ENCODE measurements around the gene NDRG4.

DNA sequence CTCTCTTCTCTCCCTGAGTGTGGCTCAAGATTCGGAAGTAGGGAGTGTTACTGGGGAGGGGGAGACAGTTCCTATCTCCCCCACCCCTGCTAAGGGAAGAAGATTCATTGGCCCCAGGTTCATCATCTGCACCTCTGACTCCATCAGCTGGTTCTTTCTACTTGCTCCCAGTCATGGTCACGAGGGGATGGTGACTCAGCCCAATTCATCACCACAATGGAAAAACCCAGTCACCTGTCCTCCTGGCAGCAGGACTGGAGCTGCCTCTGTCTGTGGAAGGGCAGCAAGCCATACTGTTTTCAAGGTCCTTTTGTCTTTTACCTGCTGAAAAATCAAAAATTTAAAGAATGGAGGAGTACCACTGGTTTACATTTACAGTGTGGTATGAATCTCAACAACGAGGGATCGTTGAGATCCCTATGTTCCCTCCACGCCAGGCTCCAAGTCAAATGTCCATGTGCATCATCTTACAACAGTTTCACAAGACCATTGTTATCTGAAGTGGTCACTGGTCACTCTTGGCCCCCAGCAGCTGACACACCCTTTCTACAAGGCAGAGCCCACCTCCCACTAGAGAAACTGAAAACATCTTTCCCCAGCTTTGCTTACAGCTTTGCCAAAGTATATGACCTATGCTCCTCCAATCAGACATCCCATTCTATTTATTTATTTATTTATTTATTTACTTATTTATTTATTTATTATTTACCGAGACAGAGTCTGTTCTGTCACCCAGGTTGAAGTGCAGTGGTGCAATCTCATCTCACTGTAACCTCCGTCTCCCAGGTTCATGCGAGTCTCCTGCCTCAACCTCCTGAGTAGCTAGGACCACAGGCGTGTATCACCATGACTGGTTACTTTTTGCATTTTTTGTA lies 40.4 kb upstream of the NDRG4 start:
- TF ChIP-seq, protein P1, sequence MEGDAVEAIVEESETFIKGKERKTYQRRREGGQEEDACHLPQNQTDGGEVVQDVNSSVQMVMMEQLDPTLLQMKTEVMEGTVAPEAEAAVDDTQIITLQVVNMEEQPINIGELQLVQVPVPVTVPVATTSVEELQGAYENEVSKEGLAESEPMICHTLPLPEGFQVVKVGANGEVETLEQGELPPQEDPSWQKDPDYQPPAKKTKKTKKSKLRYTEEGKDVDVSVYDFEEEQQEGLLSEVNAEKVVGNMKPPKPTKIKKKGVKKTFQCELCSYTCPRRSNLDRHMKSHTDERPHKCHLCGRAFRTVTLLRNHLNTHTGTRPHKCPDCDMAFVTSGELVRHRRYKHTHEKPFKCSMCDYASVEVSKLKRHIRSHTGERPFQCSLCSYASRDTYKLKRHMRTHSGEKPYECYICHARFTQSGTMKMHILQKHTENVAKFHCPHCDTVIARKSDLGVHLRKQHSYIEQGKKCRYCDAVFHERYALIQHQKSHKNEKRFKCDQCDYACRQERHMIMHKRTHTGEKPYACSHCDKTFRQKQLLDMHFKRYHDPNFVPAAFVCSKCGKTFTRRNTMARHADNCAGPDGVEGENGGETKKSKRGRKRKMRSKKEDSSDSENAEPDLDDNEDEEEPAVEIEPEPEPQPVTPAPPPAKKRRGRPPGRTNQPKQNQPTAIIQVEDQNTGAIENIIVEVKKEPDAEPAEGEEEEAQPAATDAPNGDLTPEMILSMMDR (IDR thresholded peaks at IDR 0.05): no peak
- no peak for TF ChIP-seq POLR2A (IDR thresholded peaks at IDR 0.05)

Data from uterus (tissue), 2 donors.